ENCODE results near the gene AATK.
A peak's percentile ranks its signal among the peaks of the same experiment; 100 is the strongest.

- TF ChIP-seq CTCF (optimal IDR thresholded peaks at IDR 0.05 in 1 of 3, IDR thresholded peaks at IDR 0.05 in 1 of 3, conservative IDR thresholded peaks at IDR 0.05 in 1 of 3; ENCODE audit: extremely low read depth in 1 of 3, insufficient read depth in 2 of 3, low read length in 3 of 3): peak; percentile 12 to 50 (median 49)
- TF ChIP-seq EZH2 (IDR thresholded peaks at IDR 0.05; ENCODE audit: low read length): no peak
Observed at GRCh38 chr17:81119223-81120148, 46.5 kb downstream of the AATK start.

All from keratinocyte (primary cell).